22Rv1 (cell line): ENCODE results near the gene TRIM27.

Source experiments
- H3K27ac ChIP-seq: fragments of 450-650 bp; 2 replicates; pipeline ENCODE4 v1.5.1; 2017
- CTCF ChIP-seq: fragments of 450-650 bp; IDR thresholded peaks from 2 replicates; pipeline ENCODE4 v1.5.1; 2017; ENCODE audit warnings: mild to moderate bottlenecking
- ZFX ChIP-seq: fragments of 450-650 bp; IDR thresholded peaks from 2 replicates; pipeline ENCODE4 v1.6.1; 2017; ENCODE audit warnings: antibody characterized with exemption, borderline replicate concordance

The TRIM27 gene

DNA sequence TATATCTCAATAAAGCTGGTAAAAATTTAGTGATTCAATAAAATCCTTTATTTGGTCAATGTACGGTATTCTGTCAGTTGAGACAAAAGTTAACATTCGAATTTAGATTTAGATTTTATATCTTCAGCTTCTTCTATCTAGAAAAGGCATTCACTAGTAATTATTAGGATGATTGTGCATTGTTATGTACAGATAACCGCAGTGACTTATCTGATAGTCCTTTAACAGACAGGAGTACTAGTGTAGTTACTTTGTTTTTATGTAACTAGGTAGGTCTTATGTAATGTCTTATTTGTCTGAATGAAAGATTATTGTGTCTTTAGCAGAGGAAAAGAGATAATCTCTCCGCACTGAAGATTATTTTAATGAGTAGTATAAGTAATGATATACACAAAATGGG, 31.3 kb downstream of the TRIM27 start:
- H3K27ac ChIP-seq, result no peak overlapping the region
- no peak for TF ChIP-seq ZFX
- no peak for TF ChIP-seq CTCF

GRCh38 chr6:28887796-28888496, 35.8 kb downstream of the TRIM27 start:
- TF ChIP-seq ZFX (no peak), CTCF (no peak)
- no peak overlapping the region for H3K27ac ChIP-seq

DNA sequence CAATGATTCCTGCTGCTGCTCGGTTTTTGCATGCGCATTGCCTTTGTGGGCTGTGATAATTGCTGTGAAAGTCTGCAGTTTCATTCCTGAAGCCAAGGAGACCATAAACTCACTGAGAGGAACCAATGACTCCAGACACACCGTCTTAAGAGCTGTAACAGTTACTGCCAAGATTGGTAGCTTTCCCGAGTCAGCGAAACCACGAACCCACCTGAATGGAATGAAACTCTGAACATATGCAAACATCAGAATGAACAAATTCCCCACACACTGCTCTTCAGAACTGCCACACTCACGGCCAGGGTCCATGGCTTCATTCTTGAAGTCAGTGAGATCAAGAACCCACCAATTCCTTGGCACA, 37.7 kb downstream of the TRIM27 start:
- TF ChIP-seq ZFX (no peak), CTCF (no peak)
- H3K27ac ChIP-seq, result peak overlapping the region; percentile 67

GRCh38 chr6:28884423-28885131, 39.2 kb downstream of the TRIM27 start:
- H3K27ac ChIP-seq, result peak overlapping the region; percentile 67
- TF ChIP-seq CTCF (no peak), ZFX (no peak)

GRCh38 chr6:28880894-28881780, 42.6 kb downstream of the TRIM27 start:
- peak overlapping the region; percentile 47 for H3K27ac ChIP-seq

DNA sequence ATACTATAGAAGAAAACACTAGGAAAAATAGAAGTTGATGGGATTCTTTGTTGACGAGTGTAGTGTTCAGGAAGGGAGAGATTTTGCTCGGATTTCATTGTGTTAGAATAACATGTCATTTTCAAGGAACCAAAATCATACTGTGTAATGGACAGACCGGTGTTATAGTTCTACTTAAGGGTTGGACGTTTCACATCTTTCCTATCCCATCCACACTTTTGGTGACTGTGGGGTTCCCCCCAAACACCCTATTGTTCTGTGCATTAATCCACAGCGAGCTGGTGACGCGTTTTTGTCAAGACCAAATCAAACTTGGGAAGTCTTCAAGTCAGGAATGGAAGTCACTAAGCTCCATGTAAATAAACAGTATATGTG, 43.3 kb downstream of the TRIM27 start:
- TF ChIP-seq CTCF (no peak), ZFX (no peak)
- peak overlapping the region; percentile 47 for H3K27ac ChIP-seq

More at GRCh38 chr6:28880894-28881780, 42.6 kb downstream of the TRIM27 start:
- TF ChIP-seq CTCF, result no peak

DNA sequence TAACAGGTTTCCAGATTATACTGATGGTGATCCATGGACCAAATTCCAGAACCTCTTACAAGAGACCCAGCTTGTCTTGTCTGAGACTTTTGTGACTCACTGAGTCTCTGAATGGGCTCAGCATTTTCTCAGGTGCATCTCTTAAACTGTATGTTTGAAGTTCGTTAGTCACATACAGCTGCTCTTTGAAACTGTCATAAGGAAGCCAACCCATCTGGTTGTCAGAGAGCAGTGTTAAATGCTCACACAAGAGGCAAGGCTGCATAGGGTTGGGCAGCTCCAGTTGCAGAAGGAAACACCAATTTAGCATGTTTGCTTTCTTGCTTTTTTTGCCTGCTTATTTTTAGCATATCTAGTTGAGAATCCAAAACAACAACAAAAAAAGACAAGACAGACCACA, 47.1 kb downstream of the TRIM27 start:
- H3K27ac ChIP-seq, result peak overlapping the region; percentile 83
- TF ChIP-seq ZFX, result no peak
- no peak for TF ChIP-seq CTCF
